Chondrocyte (in vitro differentiated cells): Measurements from ENCODE around the gene LEMD2. TPM values are rescaled to one million over a fixed set of nuclear protein-coding genes. Genes with fewer than 3 reads are reported as not detected.

Experiments
- DNase-seq: peaks from one replicate; pipeline ENCODE4 v3.0.0; 2021; ENCODE audit warnings: mixed read lengths, low spot score
- H3K27ac Mint-ChIP-seq: one replicate; pipeline ENCODE4 v1.8.0; 2021; ENCODE audit warnings: mild to moderate bottlenecking, moderate library complexity, mixed read lengths; ENCODE audit not compliant: unreplicated experiment
- H3K27me3 Mint-ChIP-seq: 2 replicates; pipeline ENCODE4 v1.8.0; 2021; ENCODE audit warnings: low read depth, mixed read lengths
- H3K36me3 Mint-ChIP-seq: 2 replicates; pipeline ENCODE4 v1.8.0; 2021; ENCODE audit warnings: low read depth, mixed read lengths
- H3K4me1 Mint-ChIP-seq: 2 replicates; pipeline ENCODE4 v1.8.0; 2021; ENCODE audit warnings: low read depth, mild to moderate bottlenecking, mixed read lengths
- H3K4me3 Mint-ChIP-seq: one replicate; pipeline ENCODE4 v1.8.0; 2021; ENCODE audit warnings: mild to moderate bottlenecking, moderate library complexity, mixed read lengths; ENCODE audit not compliant: unreplicated experiment
- H3K9me3 Mint-ChIP-seq: 2 replicates; pipeline ENCODE4 v1.8.0; 2021; ENCODE audit warnings: low read depth, mixed read lengths
- total RNA-seq: library from RNA; stranded (reverse); gene quantifications from 3 replicates; pipeline ENCODE4 v1.2.1, GENCODE V29; 2021
- TF ChIP-seq, protein P1 (sequence below): fragments of 200-600 bp; sonication (generic); IDR thresholded peaks from 2 replicates; pipeline ENCODE4 v1.5.0; 2021; ENCODE audit warnings: antibody characterized with exemption, mild to moderate bottlenecking, moderate library complexity

Gene LEMD2
- total RNA-seq, 1 donor from 2014 or later = 60.1 TPM

DNA sequence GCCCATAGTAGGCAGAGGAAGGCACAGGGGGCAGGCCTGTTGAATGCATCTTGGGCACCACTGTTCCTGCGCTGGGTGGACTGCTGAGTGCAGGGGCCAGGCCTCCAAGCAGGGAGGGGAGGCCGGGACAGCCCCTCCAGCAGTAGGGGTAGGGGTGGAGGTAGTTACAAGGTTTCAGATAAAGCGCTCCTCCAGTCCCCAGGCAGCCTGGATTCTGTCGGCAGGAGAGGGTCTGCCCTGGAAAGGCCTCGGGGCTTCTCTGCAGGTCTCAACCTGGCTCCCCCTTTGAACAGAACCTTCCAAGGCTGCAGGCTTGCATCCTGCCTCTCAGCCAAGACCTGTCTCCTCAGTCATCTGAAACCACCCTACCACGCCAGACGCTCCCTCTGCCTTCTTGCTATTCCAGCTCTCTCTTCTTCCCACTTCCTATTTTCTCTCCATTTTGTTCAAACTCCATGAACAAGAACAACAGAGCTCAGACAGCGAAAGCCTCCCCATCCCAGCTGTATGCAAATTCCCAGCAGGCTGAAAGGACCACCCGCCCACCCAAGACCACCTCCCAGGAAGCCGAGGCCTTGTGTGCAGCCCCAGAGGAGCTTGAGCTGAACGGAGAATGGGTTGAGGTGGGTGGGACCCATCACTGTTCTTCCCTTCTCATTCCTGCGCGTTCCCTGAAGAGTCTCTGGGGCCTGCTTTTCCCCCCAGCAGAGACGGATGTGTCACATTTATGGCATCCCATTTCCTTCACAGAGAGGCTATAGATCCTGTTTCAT lies 13.4 kb upstream of the LEMD2 start:
- no peaks in the 10 kb centered on the region for H3K9me3 Mint-ChIP-seq
- peak; percentile 51 for DNase-seq
- peaks cover 23% of the 10 kb centered on the region for H3K27me3 Mint-ChIP-seq
- TF ChIP-seq, protein P1, sequence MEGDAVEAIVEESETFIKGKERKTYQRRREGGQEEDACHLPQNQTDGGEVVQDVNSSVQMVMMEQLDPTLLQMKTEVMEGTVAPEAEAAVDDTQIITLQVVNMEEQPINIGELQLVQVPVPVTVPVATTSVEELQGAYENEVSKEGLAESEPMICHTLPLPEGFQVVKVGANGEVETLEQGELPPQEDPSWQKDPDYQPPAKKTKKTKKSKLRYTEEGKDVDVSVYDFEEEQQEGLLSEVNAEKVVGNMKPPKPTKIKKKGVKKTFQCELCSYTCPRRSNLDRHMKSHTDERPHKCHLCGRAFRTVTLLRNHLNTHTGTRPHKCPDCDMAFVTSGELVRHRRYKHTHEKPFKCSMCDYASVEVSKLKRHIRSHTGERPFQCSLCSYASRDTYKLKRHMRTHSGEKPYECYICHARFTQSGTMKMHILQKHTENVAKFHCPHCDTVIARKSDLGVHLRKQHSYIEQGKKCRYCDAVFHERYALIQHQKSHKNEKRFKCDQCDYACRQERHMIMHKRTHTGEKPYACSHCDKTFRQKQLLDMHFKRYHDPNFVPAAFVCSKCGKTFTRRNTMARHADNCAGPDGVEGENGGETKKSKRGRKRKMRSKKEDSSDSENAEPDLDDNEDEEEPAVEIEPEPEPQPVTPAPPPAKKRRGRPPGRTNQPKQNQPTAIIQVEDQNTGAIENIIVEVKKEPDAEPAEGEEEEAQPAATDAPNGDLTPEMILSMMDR = no peak
- H3K4me1 Mint-ChIP-seq = peaks cover 14% of the 10 kb centered on the region
- no peak overlapping the region for H3K4me3 Mint-ChIP-seq
- H3K27ac Mint-ChIP-seq = no peak overlapping the region
- no peaks in the 10 kb centered on the region for H3K36me3 Mint-ChIP-seq

DNA sequence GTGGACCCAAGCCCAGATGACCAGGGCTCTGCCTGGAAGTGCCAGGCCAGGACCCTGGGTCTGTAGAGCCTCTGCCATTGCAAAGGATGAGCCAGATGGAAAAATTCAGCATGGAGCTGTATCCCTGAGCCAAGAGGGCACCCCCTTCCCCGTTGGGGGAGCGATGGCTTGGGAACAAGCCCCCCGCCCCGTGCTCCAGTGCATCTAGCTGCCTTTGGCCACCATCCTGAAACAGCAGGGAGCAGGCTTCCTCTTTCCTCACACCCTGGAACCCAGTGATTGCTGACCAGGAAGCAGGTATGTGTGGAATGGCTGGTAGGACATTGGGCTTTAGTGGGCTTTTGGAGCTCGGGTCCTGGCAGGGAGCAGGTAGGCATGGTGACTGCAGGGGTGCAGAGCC lies 12.7 kb upstream of the LEMD2 start:
- DNase-seq = peak; percentile 51
- Mint-ChIP-seq H3K36me3 (peaks cover 1% of the 10 kb centered on the region), H3K4me1 (peaks cover 14% of the 10 kb centered on the region), H3K27ac (no peak overlapping the region), H3K27me3 (peaks cover 19% of the 10 kb centered on the region), H3K9me3 (no peaks in the 10 kb centered on the region), H3K4me3 (no peak overlapping the region)
- TF ChIP-seq, protein P1 = no peak

DNA sequence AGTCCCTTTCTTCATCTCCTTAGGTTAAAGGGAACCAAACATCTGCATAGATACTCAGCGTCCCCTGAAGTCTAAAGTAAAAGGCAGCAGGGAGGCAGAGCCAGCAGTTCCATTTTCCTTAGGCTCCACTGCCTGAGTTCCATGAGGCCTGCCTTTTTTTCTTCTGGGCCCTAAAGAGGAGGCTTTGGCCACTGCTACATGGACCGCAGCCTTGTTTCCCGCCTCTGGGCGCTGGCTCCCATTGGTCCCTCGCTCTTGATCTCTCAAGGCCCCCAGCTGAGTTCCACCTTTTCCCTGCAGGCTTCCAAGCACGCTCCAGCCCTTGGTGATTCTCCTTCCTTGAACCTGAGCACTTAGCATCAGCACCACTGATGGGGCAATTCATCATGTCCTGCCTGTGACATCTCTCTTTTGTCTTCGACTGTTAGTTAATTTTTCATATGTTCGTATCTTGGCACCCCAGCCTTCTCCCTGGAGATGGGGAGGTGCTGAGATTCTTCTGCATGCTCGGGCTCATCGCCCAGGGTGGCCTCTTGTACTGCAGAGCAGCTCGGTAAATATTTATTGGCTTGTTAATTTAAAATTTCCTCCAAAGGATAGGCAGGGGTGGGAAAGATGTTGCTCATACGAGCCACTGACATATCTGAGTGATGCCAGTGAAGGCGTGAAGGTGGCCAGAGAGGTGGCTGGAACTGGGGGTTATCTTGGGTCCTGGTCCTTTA lies 11.5 kb upstream of the LEMD2 start:
- H3K9me3 Mint-ChIP-seq = no peaks in the 10 kb centered on the region
- H3K27ac Mint-ChIP-seq = no peak overlapping the region
- H3K4me1 Mint-ChIP-seq = peaks cover 14% of the 10 kb centered on the region
- TF ChIP-seq, protein P1 = no peak
- DNase-seq = peak; percentile 35
- H3K4me3 Mint-ChIP-seq = no peak overlapping the region
- H3K27me3 Mint-ChIP-seq = peaks cover 15% of the 10 kb centered on the region
- H3K36me3 Mint-ChIP-seq = peaks cover 1% of the 10 kb centered on the region

- TF ChIP-seq, protein P1 = no peak
- Mint-ChIP-seq H3K27ac (no peak overlapping the region), H3K4me3 (no peak overlapping the region), H3K4me1 (peaks cover 19% of the 10 kb centered on the region), H3K9me3 (no peaks in the 10 kb centered on the region), H3K36me3 (peaks cover 1% of the 10 kb centered on the region), H3K27me3 (peaks cover 12% of the 10 kb centered on the region)
- peak; percentile 32 for DNase-seq
Measured at GRCh38 chr6:33799454-33800113, 10.7 kb upstream of the LEMD2 start.

- H3K27ac Mint-ChIP-seq = no peak overlapping the region
- H3K9me3 Mint-ChIP-seq = no peaks in the 10 kb centered on the region
- H3K27me3 Mint-ChIP-seq = peaks cover 6% of the 10 kb centered on the region
- H3K4me3 Mint-ChIP-seq = no peak overlapping the region
- H3K4me1 Mint-ChIP-seq = peaks cover 19% of the 10 kb centered on the region
- DNase-seq = peak; percentile 83
- peaks cover 1% of the 10 kb centered on the region for H3K36me3 Mint-ChIP-seq
- TF ChIP-seq, protein P1 = no peak
Measured at GRCh38 chr6:33798343-33798848, 9.5 kb upstream of the LEMD2 start.
